ENCODE measurements around the gene HOXA3.

GRCh38 chr7:27098578-27099451, 53.6 kb downstream of the HOXA3 start:
- no peak for TF ChIP-seq ESRRA (CRISPR knock-in tag; IDR thresholded peaks at IDR 0.05; ENCODE audit: borderline replicate concordance)
- no peak for TF ChIP-seq FOXK1 (CRISPR knock-in tag; IDR thresholded peaks at IDR 0.05)
- no peak for TF ChIP-seq JUN (CRISPR knock-in tag; IDR thresholded peaks at IDR 0.05)
- TF ChIP-seq, protein P1, sequence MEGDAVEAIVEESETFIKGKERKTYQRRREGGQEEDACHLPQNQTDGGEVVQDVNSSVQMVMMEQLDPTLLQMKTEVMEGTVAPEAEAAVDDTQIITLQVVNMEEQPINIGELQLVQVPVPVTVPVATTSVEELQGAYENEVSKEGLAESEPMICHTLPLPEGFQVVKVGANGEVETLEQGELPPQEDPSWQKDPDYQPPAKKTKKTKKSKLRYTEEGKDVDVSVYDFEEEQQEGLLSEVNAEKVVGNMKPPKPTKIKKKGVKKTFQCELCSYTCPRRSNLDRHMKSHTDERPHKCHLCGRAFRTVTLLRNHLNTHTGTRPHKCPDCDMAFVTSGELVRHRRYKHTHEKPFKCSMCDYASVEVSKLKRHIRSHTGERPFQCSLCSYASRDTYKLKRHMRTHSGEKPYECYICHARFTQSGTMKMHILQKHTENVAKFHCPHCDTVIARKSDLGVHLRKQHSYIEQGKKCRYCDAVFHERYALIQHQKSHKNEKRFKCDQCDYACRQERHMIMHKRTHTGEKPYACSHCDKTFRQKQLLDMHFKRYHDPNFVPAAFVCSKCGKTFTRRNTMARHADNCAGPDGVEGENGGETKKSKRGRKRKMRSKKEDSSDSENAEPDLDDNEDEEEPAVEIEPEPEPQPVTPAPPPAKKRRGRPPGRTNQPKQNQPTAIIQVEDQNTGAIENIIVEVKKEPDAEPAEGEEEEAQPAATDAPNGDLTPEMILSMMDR (IDR thresholded peaks at IDR 0.05): no peak
- TF ChIP-seq ATF3 (CRISPR knock-in tag; conservative IDR thresholded peaks at IDR 0.05): no peak
- TF ChIP-seq, protein P2, sequence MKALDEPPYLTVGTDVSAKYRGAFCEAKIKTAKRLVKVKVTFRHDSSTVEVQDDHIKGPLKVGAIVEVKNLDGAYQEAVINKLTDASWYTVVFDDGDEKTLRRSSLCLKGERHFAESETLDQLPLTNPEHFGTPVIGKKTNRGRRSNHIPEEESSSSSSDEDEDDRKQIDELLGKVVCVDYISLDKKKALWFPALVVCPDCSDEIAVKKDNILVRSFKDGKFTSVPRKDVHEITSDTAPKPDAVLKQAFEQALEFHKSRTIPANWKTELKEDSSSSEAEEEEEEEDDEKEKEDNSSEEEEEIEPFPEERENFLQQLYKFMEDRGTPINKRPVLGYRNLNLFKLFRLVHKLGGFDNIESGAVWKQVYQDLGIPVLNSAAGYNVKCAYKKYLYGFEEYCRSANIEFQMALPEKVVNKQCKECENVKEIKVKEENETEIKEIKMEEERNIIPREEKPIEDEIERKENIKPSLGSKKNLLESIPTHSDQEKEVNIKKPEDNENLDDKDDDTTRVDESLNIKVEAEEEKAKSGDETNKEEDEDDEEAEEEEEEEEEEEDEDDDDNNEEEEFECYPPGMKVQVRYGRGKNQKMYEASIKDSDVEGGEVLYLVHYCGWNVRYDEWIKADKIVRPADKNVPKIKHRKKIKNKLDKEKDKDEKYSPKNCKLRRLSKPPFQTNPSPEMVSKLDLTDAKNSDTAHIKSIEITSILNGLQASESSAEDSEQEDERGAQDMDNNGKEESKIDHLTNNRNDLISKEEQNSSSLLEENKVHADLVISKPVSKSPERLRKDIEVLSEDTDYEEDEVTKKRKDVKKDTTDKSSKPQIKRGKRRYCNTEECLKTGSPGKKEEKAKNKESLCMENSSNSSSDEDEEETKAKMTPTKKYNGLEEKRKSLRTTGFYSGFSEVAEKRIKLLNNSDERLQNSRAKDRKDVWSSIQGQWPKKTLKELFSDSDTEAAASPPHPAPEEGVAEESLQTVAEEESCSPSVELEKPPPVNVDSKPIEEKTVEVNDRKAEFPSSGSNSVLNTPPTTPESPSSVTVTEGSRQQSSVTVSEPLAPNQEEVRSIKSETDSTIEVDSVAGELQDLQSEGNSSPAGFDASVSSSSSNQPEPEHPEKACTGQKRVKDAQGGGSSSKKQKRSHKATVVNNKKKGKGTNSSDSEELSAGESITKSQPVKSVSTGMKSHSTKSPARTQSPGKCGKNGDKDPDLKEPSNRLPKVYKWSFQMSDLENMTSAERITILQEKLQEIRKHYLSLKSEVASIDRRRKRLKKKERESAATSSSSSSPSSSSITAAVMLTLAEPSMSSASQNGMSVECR (CRISPR knock-in tag; IDR thresholded peaks at IDR 0.05; ENCODE audit: borderline replicate concordance): no peak
- TF ChIP-seq CREM (CRISPR knock-in tag; IDR thresholded peaks at IDR 0.05): no peak

Measured in WTC11 (cell line).